Lower lobe of right lung (tissue), 2 donors: ENCODE measurements around the gene IL1RAPL2. TPM values are rescaled to one million over a fixed set of nuclear protein-coding genes. Genes with fewer than 3 reads are reported as not detected.

Experiments
- ATAC-seq, 2 donors: fragments of 200-7000 bp; cut with Tn5 transposase; one replicate each; pipeline ENCODE4 v1.9.1; 2020 to 2022; ENCODE audit warnings: mild to moderate bottlenecking in 2 of 2, moderate library complexity in 2 of 2
- DNase-seq: peaks from one replicate; pipeline ENCODE4 v3.0.0-alpha.2; 2020
- H3K27ac ChIP-seq: fragments of 200-600 bp; one replicate; pipeline ENCODE4 v1.8.0; 2022
- H3K27me3 ChIP-seq: fragments of 200-600 bp; one replicate; pipeline ENCODE4 v1.8.0; 2022; ENCODE audit warnings: low read depth
- H3K36me3 ChIP-seq: fragments of 200-600 bp; one replicate; pipeline ENCODE4 v1.8.0; 2022; ENCODE audit warnings: mild to moderate bottlenecking
- H3K4me1 ChIP-seq: fragments of 200-600 bp; one replicate; pipeline ENCODE4 v1.8.0; 2022
- H3K4me3 ChIP-seq: fragments of 200-600 bp; one replicate; pipeline ENCODE4 v1.8.0; 2022; ENCODE audit warnings: mild to moderate bottlenecking
- H3K9me3 ChIP-seq: fragments of 200-600 bp; one replicate; pipeline ENCODE4 v1.8.0; 2022
- CTCF ChIP-seq: fragments of 200-600 bp; IDR thresholded peaks from one replicate; pipeline ENCODE4 v1.8.0; 2022; ENCODE audit warnings: antibody characterized with exemption, mild to moderate bottlenecking
- intact Hi-C: fragments of 100-400 bp; cut with DNase I; formaldehyde crosslinking; loops from one replicate; pipeline ENCODE4 v1.11.0; 2022
- total RNA-seq: library from RNA; stranded (reverse); fragmentation: NEBNext Ultra II Directional; extraction: Animal tissue kit (Norgen Biotek cat#: 25700); gene quantifications from one replicate; pipeline ENCODE4 v1.2.1, GENCODE V29; 2021
- donor health status: DM: no; HTN: yes; CAD: no; lungs with severe emphysema.

IL1RAPL2 gene
- total RNA-seq, 1 donor from 2014 or later, result not detected

GRCh38 chrX:105550043-105550663 lies 984.2 kb downstream of the IL1RAPL2 start:
- no peaks in the 10 kb centered on the region for H3K4me1 ChIP-seq
- H3K36me3 ChIP-seq, result no peaks in the 10 kb centered on the region
- no peak overlapping the region for H3K4me3 ChIP-seq
- no peaks in the 10 kb centered on the region for H3K27me3 ChIP-seq
- intact Hi-C loops, result no loop called here
- ATAC-seq (no peak), DNase-seq (no peak)
- TF ChIP-seq CTCF, result no peak
- H3K27ac ChIP-seq, result no peak overlapping the region
- H3K9me3 ChIP-seq, result no peaks in the 10 kb centered on the region

- H3K9me3 ChIP-seq, result no peaks in the 10 kb centered on the region
- no peaks in the 10 kb centered on the region for H3K36me3 ChIP-seq
- H3K4me1 ChIP-seq, result no peaks in the 10 kb centered on the region
- no peak for TF ChIP-seq CTCF
- ATAC-seq (no peak), DNase-seq (no peak)
- no peak overlapping the region for H3K27ac ChIP-seq
- intact Hi-C loops, result no loop called here
- H3K4me3 ChIP-seq, result no peak overlapping the region
- H3K27me3 ChIP-seq, result no peaks in the 10 kb centered on the region
These were observed 986.4 kb downstream of the IL1RAPL2 start for GRCh38 chrX:105552395-105552794.

- ATAC-seq (no peak), DNase-seq (no peak)
- intact Hi-C loops, result no loop called here
- H3K27ac ChIP-seq, result no peak overlapping the region
- H3K36me3 ChIP-seq, result no peaks in the 10 kb centered on the region
- H3K4me3 ChIP-seq, result no peak overlapping the region
- H3K9me3 ChIP-seq, result no peaks in the 10 kb centered on the region
- no peak for TF ChIP-seq CTCF
- H3K4me1 ChIP-seq, result no peaks in the 10 kb centered on the region
- no peaks in the 10 kb centered on the region for H3K27me3 ChIP-seq
These were observed 987.1 kb downstream of the IL1RAPL2 start for GRCh38 chrX:105553118-105553517.

GRCh38 chrX:105564501-105564900 lies 998.5 kb downstream of the IL1RAPL2 start:
- no peak for ATAC-seq
- no peak for TF ChIP-seq CTCF

GRCh38 chrX:105565856-105566255 lies 999.9 kb downstream of the IL1RAPL2 start:
- no peaks in the 10 kb centered on the region for H3K36me3 ChIP-seq
- no peaks in the 10 kb centered on the region for H3K27me3 ChIP-seq
- ATAC-seq, result no peak
- no peak overlapping the region for H3K27ac ChIP-seq
- H3K4me1 ChIP-seq, result no peaks in the 10 kb centered on the region
- no peak for TF ChIP-seq CTCF
- intact Hi-C loops, result no loop called here
- H3K9me3 ChIP-seq, result no peaks in the 10 kb centered on the region
- H3K4me3 ChIP-seq, result no peak overlapping the region
- DNase-seq, result no peak

More at GRCh38 chrX:105564501-105564900, 998.5 kb downstream of the IL1RAPL2 start:
- H3K9me3 ChIP-seq, result no peaks in the 10 kb centered on the region
- H3K4me1 ChIP-seq, result no peaks in the 10 kb centered on the region
- H3K4me3 ChIP-seq, result no peak overlapping the region
- no peak overlapping the region for H3K27ac ChIP-seq
- no peaks in the 10 kb centered on the region for H3K36me3 ChIP-seq
- no peaks in the 10 kb centered on the region for H3K27me3 ChIP-seq
- DNase-seq, result no peak
- intact Hi-C loops, result no loop called here

- Histone ChIP-seq H3K4me3 (no peak overlapping the region), H3K9me3 (no peaks in the 10 kb centered on the region), H3K27me3 (no peaks in the 10 kb centered on the region), H3K4me1 (no peaks in the 10 kb centered on the region), H3K36me3 (no peaks in the 10 kb centered on the region), H3K27ac (no peak overlapping the region)
- intact Hi-C loops, result no loop called here
- DNase-seq (no peak), ATAC-seq (no peak)
- TF ChIP-seq CTCF, result no peak
These were observed 1001.1 kb downstream of the IL1RAPL2 start for GRCh38 chrX:105567082-105567481.
